ENCODE measurements around the gene CACHD1.
"Not testable (repeated sequence)": the region's sequence is repeated elsewhere in the genome, so short reads cannot be mapped to it uniquely, and the experiment has no call there.

CACHD1 gene

GRCh38 chr1:64497088-64497883 is 27.4 kb downstream of the CACHD1 start:
- DNase-seq (ENCODE audit: low spot score): no peak

- no peak for DNase-seq (ENCODE audit: low spot score)
These were observed 28.4 kb downstream of the CACHD1 start for GRCh38 chr1:64498325-64498724.

GRCh38 chr1:64499011-64499410 is 29.1 kb downstream of the CACHD1 start:
- DNase-seq (ENCODE audit: low spot score): no peak

DNA sequence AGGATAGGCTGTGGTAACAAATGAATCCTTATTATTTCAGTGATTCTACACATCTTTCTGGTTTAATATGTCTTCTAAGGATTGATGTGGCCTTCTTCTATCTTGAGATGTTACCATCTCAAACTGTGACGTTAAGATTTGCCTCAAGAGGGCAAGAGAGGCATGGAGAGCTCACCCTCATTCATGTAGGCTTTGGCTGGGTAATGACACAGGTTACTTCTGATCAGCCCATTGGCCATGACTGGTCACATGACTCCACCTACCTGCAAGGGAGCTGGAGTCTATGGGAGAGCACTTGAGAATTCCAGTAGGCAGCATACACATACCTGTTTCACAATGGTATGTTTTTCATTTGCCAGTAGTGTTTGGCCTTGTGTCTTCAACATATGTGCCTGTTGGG is 30.0 kb downstream of the CACHD1 start:
- no peak for DNase-seq (ENCODE audit: low spot score)

GRCh38 chr1:64502083-64502482 is 32.2 kb downstream of the CACHD1 start:
- no peak for DNase-seq (ENCODE audit: low spot score)

- DNase-seq (ENCODE audit: low spot score): no peak
These were observed 33.0 kb downstream of the CACHD1 start for GRCh38 chr1:64502931-64503330.

DNA sequence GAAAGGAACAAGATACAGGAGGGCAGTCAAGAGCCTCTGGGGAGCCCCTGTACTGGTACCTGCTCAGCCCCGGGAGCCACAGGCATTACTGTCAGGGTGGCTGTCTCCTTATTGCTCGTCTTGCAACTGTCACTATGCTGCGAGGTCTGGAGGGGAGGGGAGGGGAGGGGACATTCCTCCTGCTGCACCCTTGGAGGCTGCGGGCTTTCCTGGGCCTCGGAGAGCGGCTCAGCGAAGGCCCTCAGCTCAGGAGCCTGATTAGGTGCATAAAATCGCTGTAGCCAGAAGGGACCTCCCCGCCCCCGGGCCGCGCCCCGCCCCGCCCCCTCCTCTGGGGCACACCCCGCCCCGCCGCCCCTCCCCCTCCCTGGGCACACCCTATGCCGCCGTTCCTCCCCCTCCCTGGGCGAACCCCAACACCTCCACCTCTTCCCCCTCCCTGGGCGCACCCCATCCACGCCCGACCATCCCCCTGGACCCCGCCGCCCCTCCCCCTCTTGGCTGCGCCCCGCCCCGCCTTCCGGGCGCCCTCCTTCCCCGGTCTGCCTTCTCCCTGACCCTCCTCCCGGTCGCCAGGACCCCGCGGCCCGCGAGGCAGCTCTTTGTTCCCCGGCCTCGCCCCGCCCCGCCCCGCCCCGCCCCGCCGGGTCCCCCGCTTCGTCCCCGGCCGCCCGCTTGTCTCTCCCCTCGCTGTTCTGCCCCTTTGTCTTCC is 35.5 kb downstream of the CACHD1 start:
- no peak for DNase-seq (ENCODE audit: low spot score)

DNA sequence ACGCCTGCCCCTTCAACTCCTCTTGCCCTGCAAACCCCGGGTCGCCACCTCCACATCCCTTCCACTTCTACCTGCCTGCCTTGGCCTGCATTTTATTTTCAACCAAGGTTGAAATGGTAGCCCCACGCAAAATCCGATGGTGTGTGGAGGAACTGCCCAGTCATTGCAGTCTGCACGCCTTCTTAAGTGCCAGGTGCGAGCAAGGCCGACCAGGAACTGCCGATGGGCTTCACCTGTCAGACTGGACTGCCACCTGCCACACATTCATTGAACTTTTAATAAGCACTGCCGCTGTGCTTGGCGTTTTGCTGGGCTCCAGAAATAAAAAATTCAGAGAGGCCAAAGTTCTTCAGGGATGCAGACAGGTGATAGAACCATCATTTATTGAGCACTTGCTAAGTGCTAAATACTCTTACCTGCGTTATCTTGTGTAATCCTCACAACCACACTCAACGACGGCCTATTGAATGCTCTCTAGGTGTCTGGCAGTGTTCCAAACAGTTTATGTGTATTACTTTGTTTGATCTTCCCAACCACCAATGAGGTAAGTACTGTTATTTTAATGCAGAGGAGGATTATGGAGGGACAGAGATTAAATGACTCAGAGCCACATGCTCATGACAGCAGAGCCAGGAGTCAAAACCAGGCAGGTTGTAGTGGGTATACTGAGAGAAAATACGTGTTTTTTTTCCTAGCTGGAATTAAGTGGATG is 36.2 kb downstream of the CACHD1 start:
- DNase-seq (ENCODE audit: low spot score): no peak

- DNase-seq (ENCODE audit: low spot score): no peak
These were observed 38.7 kb downstream of the CACHD1 start for GRCh38 chr1:64508629-64509028.

DNA sequence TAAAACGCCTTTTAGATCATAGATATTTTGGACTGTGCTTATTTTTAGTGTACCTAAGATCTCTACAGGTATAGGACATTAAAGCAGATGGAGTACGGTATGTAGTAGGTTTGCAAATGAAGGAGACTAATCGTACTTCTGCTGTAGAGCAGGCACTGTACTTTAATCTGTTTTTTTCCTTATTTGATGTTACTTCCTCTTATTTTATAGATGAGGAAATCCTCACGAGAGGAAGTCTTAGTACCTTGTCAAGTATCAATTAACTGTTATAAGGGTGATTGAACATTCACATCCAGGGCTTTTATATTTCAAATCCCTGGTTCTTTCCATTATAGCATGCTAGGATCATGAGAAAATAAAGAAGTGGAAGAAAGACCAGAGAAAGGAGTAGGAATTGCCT is 41.1 kb downstream of the CACHD1 start:
- DNase-seq (ENCODE audit: low spot score): no peak

DNA sequence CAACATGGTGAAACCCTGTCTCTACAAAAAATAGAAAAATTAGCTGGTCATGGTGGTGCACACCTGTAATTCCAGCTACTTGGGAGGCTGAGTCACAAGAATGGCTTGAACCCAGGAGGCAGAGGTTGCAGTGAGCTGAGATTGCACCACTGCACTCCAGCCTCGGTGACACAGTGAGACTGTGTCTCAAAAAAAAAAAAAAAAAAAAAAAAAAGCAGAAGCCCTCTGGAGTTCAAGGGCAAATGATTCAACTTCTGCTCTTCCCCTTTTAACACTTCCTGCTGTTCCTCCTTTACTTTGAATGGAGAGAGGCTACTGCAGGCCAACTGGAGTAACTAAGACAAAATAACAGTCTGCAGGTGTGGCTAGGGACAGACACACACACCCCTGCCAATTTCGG is 42.3 kb downstream of the CACHD1 start:
- not testable (repeated sequence) for DNase-seq (ENCODE audit: low spot score)

DNA sequence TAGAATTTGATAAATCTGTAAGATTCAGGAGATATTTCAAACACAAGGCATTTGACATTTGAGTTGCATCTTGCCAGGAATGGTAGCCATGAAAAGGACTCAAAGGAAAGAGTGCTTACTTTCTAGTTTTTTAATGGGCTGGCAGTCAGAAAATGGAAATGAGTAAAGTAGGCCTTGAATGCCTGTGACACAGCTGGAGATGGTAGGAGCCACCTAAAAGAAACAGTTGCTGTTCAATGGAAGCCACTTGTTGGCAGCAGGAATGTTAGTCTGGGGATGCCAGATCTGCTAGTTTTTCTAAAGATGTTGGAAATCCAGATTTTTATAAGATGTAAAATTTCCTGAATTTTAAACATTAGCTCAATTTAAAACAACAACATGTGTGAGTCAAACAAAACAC is 43.6 kb downstream of the CACHD1 start:
- DNase-seq (ENCODE audit: low spot score): no peak

DNA sequence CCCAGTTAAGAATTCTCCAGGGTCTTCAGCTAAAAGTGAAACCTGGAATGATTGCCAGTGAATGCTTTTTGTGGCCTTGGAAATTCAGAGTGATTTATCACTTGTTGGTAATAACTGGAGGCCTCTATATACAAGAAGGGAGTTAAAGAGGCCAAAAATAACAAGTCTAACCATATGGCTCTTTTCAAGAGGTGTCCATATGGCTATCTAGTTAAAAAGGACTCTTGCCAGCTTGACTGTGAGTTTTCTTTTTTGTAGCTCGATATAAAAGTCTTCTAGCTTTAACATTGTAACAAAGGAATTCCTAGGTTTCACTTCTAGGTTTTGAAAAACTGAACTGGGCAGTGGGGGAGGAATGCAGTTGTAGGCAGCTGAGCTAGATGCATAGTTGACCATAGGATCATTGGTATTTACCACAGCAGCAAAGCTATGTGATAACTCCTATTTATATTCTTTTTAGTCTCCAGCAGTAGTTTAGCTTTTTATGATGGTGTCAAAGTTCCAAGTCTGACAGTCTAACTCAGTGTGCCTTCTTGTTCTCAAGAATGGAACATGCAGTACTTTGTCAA is 44.4 kb downstream of the CACHD1 start:
- peak; percentile 48 for DNase-seq (ENCODE audit: low spot score)

DNA sequence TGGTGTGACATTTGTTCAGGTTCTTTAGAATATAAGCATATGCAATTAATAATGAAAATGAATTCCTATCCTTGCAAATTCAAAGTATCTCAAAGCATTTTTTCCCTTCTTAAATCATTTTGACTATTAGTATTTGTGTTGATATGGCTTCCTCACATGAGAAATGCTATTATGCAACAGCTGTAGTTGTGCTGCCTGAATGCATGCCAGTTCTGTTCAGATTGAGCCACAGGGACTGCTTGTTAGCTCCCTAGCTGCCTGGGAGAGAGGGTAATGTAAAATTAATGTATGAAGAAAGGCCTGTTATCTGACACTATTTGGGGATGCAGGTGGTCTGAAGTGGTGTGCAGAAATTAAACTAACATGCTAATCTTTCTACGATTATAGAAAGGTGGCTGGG is 45.5 kb downstream of the CACHD1 start:
- no peak for DNase-seq (ENCODE audit: low spot score)

- no peak for DNase-seq (ENCODE audit: low spot score)
These were observed 46.4 kb downstream of the CACHD1 start for GRCh38 chr1:64516301-64516700.

DNA sequence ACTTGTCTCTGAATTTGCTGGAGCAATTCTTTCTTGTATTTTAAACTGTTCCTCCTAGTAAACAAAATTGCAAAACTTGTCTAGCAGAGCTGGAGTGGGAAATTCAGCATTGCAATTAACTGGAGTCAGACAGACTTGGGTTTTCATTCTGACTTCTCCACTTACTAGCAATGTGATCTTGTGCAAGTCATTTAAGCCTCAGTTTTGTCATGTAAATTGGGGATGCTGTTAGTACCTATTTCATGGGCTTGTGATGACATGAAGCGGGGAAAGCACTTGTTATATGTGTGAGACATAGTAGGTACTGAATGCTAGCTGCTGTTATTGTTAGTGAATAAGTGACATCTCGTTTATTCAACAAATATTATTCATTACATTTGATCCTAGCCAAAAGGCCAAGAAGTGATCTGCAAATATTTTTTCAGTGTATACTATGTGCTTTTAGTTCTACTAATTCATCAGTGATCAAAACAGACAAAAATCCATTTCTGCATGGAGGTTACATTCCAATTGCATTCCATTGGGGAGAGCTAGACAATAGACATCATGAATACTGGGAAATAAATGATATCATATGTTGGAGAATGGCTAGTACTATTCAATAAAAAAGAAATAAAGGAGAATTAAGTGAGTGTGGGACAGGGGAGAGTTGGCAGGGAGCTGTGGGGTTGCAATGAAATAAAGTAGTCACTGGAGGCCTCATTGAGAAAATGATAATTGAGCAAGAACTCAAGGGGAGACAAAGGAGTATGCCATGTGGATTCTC is 47.1 kb downstream of the CACHD1 start:
- DNase-seq (ENCODE audit: low spot score): no peak

DNA sequence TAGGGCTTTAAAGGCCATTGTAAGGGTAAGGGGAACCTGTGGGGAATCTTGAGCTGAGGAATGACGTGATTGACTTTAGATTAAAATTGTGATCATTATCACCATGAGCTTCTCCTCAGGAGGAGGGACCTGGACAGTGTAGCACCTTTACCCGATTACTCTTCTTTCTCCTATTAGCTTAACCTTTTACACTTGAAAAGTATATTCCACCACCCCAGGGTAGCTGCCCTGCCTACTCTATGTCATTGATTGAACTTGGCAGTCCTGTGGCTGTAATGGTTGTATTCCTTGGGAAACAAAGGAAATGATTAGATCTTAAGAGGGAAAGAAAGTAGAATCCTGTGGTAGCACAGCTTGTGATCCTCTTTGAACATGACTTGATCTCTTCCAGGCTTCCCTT is 47.7 kb downstream of the CACHD1 start:
- DNase-seq (ENCODE audit: low spot score): no peak

- no peak for DNase-seq (ENCODE audit: low spot score)
These were observed 49.0 kb downstream of the CACHD1 start for GRCh38 chr1:64518692-64519481.

DNA sequence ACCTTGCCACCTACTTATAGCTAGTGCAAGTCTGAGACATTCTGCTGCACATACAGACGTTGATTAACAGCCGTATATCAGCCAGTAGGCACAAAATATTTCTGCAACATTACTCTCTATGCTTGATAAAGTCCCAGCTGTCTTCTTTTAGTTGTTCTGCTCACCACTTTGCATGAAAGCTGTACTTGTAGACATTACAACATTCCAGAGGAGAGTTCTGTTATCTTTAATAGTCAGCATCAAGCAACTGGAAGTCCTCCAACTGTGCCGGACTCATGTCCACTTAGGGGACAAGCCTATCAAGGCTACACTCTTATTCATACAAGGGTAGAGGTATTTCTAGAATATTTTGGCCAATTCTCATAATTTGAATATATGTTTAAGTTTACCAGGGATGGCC is 50.0 kb downstream of the CACHD1 start:
- peak; percentile 39 for DNase-seq (ENCODE audit: low spot score)

- DNase-seq (ENCODE audit: low spot score): no peak
These were observed 52.8 kb downstream of the CACHD1 start for GRCh38 chr1:64522740-64523139.

Data from hepatic stellate cell (primary cell).